ENCODE measurements around the gene EXTL2.
"Not testable (repeated sequence)": the region's sequence is repeated elsewhere in the genome, so short reads cannot be mapped to it uniquely, and the experiment has no call there.

EXTL2 gene

DNA sequence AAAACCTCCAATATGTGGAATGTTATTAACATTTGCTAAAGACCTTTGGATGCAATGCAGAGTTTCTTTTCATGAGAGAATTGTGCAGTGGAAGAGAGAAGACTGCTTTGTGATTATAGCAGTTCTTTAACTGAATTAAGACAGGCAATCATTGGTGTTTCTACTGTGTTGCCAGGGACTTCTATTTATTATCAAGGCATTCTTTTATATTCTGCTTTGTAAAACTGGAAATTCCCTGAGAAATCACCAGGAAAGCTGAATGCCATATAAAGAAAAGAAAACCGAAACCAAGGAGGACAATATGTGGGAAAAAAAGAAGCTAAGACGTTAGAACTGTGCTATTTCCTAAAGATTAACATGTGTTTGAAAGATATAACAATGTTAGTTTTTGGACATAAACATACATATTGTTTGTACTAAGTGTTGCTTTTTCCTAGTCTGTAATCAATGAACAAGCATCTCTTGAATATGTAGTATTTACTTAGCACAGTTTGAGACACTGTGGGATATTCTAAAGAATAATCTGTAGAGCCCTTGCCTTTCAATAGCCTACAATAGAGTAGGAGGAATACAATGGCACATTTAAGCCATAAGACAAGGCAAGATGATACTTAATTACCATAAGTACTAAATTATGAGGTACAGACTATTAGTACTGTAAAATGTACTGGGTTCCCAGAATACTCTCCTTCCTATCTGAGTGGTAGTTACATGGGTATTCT is 47.1 kb downstream of the EXTL2 start:
- H3K9me3 ChIP-seq, result no peaks in the 10 kb centered on the region
- no peak for TF ChIP-seq CTCF (IDR thresholded peaks at IDR 0.05)
- H3K36me3 ChIP-seq, result no peaks in the 10 kb centered on the region
- no peaks in the 10 kb centered on the region for H3K27me3 ChIP-seq
- H3K4me3 ChIP-seq (ENCODE audit: low read depth in 1 of 2, low read length in 1 of 2), result no peak overlapping the region
- H3K4me1 ChIP-seq (ENCODE audit: control insufficient read depth in 1 of 2, insufficient read depth in 1 of 2, low read depth in 1 of 2, low read length in 1 of 2), result no peaks in the 10 kb centered on the region
- H3K27ac ChIP-seq, result no peak overlapping the region

GRCh38 chr1:100843160-100843559 is 51.5 kb downstream of the EXTL2 start:
- H3K4me1 ChIP-seq (ENCODE audit: control insufficient read depth in 1 of 2, insufficient read depth in 1 of 2, low read depth in 1 of 2, low read length in 1 of 2); H3K4me3 ChIP-seq (ENCODE audit: low read depth in 1 of 2, low read length in 1 of 2); H3K27ac ChIP-seq; H3K9me3 ChIP-seq; H3K36me3 ChIP-seq; H3K27me3 ChIP-seq: not testable (repeated sequence)

GRCh38 chr1:100835866-100836842 is 58.5 kb downstream of the EXTL2 start:
- no peak overlapping the region for H3K27ac ChIP-seq

DNA sequence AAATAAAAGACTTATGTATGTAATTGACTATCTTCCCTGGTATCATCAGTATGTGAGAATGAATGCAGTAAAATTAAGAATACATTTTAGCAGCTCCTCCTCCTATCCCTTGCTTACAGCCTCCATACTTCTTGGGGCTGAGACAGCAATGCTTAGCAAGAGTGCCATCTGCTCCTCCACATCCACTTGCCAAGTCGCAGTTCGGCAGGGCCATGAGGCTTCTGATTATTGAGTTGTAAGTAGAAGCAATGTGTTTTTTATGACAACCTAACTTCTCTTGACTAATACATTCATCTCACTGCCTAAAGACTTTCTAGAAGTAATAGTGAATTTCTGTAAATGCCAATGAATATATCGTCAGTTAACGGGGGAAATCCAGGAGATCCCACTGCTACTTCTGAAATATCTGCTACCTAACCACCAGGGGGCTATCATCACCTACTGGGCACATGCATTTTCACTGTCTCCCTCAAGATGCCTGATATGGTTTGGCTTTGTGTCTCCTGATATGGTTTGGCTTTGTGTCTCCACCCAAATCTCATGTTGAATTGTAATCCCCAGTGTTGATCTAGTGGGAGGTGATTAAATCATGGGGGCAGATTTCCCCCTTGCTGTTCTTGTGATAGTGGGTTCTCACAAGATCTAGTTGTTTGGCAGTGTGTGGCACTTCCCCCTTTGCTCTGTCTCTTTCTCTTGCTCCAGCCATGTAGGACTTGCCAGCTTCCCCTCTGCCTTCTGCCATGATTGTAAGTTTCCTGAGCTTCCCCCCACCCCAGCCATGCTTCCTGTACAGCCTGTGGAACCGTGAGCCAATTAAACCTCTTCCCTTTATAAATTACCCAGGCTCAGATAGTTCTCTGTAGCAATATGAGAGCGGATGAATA is 59.6 kb downstream of the EXTL2 start:
- Histone ChIP-seq H3K27me3 (no peaks in the 10 kb centered on the region), H3K36me3 (no peaks in the 10 kb centered on the region), H3K9me3 (no peaks in the 10 kb centered on the region), H3K4me3 (ENCODE audit: low read depth in 1 of 2, low read length in 1 of 2) (no peak overlapping the region), H3K4me1 (ENCODE audit: control insufficient read depth in 1 of 2, insufficient read depth in 1 of 2, low read depth in 1 of 2, low read length in 1 of 2) (no peaks in the 10 kb centered on the region), H3K27ac (no peak overlapping the region)
- no peak for TF ChIP-seq CTCF (IDR thresholded peaks at IDR 0.05)

More at GRCh38 chr1:100835866-100836842, 58.5 kb downstream of the EXTL2 start:
- no peak for TF ChIP-seq CTCF (IDR thresholded peaks at IDR 0.05)
- H3K4me1 ChIP-seq (ENCODE audit: control insufficient read depth in 1 of 2, insufficient read depth in 1 of 2, low read depth in 1 of 2, low read length in 1 of 2), result no peaks in the 10 kb centered on the region
- no peaks in the 10 kb centered on the region for H3K36me3 ChIP-seq
- H3K9me3 ChIP-seq, result no peaks in the 10 kb centered on the region
- H3K4me3 ChIP-seq (ENCODE audit: low read depth in 1 of 2, low read length in 1 of 2), result no peak overlapping the region
- H3K27me3 ChIP-seq, result no peaks in the 10 kb centered on the region

DNA sequence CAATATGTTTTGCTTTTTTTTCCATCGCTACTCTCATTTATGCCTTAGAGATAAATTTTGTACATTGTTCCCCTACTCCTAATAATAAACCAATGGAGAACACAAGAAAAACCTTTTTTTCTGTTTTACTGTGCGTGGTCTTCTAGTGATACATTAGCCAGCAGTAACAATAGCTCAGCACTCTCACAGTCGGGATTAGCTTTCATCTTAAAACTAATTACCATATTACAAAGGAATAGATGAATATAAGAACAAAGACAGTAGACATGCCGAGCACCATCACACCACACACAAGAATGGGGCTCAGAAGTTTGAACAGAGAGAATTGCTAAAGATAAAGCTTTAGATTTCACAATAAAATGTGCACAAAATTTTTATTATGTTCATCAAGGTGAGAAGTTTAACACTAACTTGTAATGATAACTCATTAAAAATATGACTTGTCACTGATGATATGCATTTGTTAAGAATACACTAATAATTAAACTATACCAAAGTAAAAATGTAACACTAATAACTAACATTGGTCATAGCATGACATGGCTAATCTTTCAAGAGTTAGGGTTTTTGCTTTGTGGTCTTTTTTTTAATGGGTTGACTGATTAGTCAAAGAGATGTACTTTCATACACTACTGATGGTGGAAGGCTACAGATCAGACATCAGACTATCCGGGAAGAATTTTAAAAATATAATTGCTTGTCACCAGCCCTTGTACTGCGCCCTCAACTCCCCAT is 61.8 kb downstream of the EXTL2 start:
- TF ChIP-seq CTCF (IDR thresholded peaks at IDR 0.05), result no peak
- no peaks in the 10 kb centered on the region for H3K4me1 ChIP-seq (ENCODE audit: control insufficient read depth in 1 of 2, insufficient read depth in 1 of 2, low read depth in 1 of 2, low read length in 1 of 2)
- H3K27me3 ChIP-seq, result no peaks in the 10 kb centered on the region
- H3K36me3 ChIP-seq, result no peaks in the 10 kb centered on the region
- H3K27ac ChIP-seq, result no peak overlapping the region
- H3K9me3 ChIP-seq, result no peaks in the 10 kb centered on the region
- no peak overlapping the region for H3K4me3 ChIP-seq (ENCODE audit: low read depth in 1 of 2, low read length in 1 of 2)

DNA sequence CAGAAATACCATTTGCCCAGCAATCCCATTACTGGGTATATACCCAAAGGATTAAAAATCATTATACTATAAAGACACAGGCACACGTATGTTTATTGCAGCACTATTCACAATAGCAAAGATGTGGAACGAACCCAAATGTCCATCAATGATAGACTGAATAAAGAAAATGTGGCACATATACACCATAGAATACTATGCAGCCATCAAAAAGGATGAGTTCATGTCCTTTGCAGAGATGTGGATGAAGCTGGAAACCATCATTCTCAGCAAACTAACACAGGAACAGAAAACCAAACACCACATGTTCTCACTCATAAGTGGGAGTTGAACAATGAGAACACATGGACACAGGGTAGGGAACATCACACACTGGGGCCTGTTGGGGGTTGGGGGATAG is 69.0 kb downstream of the EXTL2 start:
- H3K9me3 ChIP-seq; H3K4me1 ChIP-seq (ENCODE audit: control insufficient read depth in 1 of 2, insufficient read depth in 1 of 2, low read depth in 1 of 2, low read length in 1 of 2); H3K27me3 ChIP-seq; H3K27ac ChIP-seq; H3K4me3 ChIP-seq (ENCODE audit: low read depth in 1 of 2, low read length in 1 of 2); H3K36me3 ChIP-seq: not testable (repeated sequence)

Measured in neutrophil (primary cell).